Aorta (tissue), 5 donors: ENCODE results near the gene TMEM191C. TPM values are rescaled to one million over a fixed set of nuclear protein-coding genes. Genes with fewer than 3 reads are reported as not detected.
"Not testable (repeated sequence)": the region's sequence is repeated elsewhere in the genome, so short reads cannot be mapped to it uniquely, and the experiment has no call there.

ENCODE experiments used
- ATAC-seq: fragments of 200-7000 bp; cut with Tn5 transposase; one replicate; pipeline ENCODE4 v1.9.1; 2022; ENCODE audit warnings: moderate library complexity; ENCODE audit not compliant: low FRiP score
- DNase-seq, 2 donors: peaks; one replicate each; pipeline ENCODE4 v3.0.0-alpha.2; 2020
- H3K27ac ChIP-seq, 2 donors: one replicate each; pipeline ENCODE4 v1.5.1; 2013; ENCODE audit warnings: low read length in 2 of 2, mild to moderate bottlenecking in 2 of 2, moderate library complexity in 2 of 2, control low read depth in 1 of 2, inconsistent platforms in 1 of 2, low read depth in 1 of 2
- H3K27me3 ChIP-seq, 2 donors: one replicate each; pipeline ENCODE4 v1.6.1; 2013; ENCODE audit warnings: control low read depth in 1 of 2, low read length in 1 of 2, mild to moderate bottlenecking in 1 of 2, moderate library complexity in 1 of 2; ENCODE audit not compliant: insufficient read depth in 2 of 2, control insufficient read depth in 1 of 2
- H3K36me3 ChIP-seq, 2 donors: one replicate each; pipeline ENCODE4 v1.6.1; 2013; ENCODE audit warnings: control low read depth in 1 of 2, low read length in 1 of 2, mild to moderate bottlenecking in 1 of 2; ENCODE audit not compliant: insufficient read depth in 2 of 2, control insufficient read depth in 1 of 2
- H3K4me1 ChIP-seq, 2 donors: one replicate each; pipeline ENCODE4 v1.6.1; 2013; ENCODE audit warnings: low read length in 2 of 2, control low read depth in 1 of 2, mild to moderate bottlenecking in 1 of 2, moderate library complexity in 1 of 2; ENCODE audit not compliant: insufficient read depth in 2 of 2, control insufficient read depth in 1 of 2
- H3K4me3 ChIP-seq, 2 donors: one replicate each; pipeline ENCODE4 v1.5.1; 2013; ENCODE audit warnings: low read length in 2 of 2, control low read depth in 1 of 2, mild to moderate bottlenecking in 1 of 2
- H3K9me3 ChIP-seq: one replicate; pipeline ENCODE4 v1.6.1; 2013; ENCODE audit warnings: mild to moderate bottlenecking, low read length; ENCODE audit not compliant: control insufficient read depth
- WGBS, 2 donors: extraction: QIAGEN DNeasy Blood & Tissue Kit; methylation state at CpG; one replicate each; pipeline ENCODE4 v1.1.7; 2013; 5-methylcytosine and 5-hydroxymethylcytosine counted together
- intact Hi-C, 2 donors: fragments of 100-400 bp; cut with DNase I; formaldehyde crosslinking; loops; one replicate each; pipeline versions ENCODE4 v1.14.2 to v1.15.0; 2022
- polyA plus RNA-seq, 2 donors: library from polyadenylated mRNA; stranded (reverse); fragments of 200-250 nt; gene quantifications; one replicate each; pipeline ENCODE4 v1.2.3, GENCODE V29; 2013
- total RNA-seq, 2 donors: library from RNA; stranded (reverse); fragmentation: NEBNext Ultra II Directional; extraction: Animal tissue kit (Norgen Biotek cat#: 25700); gene quantifications; one replicate each; pipeline ENCODE4 v1.2.1, GENCODE V29; 2021
- donor health status: healthy with polysubstance abuse.
- donor health status: Bipolar disorder and iron deficiency.
- donor health status: DM: no; HTN: no; CAD: no.
- donor health status: DM: no; HTN: no; CAD: no.
- donor health status: DM: yes; HTN: yes; CAD: no.

The TMEM191C gene
- total and polyA plus RNA-seq, 4 donors: 0.50 to 2.9 (median 0.98) TPM

GRCh38 chr22:21438013-21438412 lies 29.2 kb upstream of the TMEM191C start:
- DNase-seq: peak in 1 of 2 donors; percentile 22
- not testable (repeated sequence) for H3K9me3 ChIP-seq
- WGBS, 2 donors: 88 to 94% methylated on average over 4 of the region's 6 CpGs

GRCh38 chr22:21440018-21440636 lies 27.1 kb upstream of the TMEM191C start:
- not testable (repeated sequence) for ATAC-seq

More at GRCh38 chr22:21438013-21438412, 29.2 kb upstream of the TMEM191C start:
- H3K27ac ChIP-seq, H3K27me3 ChIP-seq, H3K36me3 ChIP-seq, ATAC-seq, H3K4me3 ChIP-seq, H3K4me1 ChIP-seq, intact Hi-C loops: not testable (repeated sequence)

GRCh38 chr22:21440676-21441075 lies 26.5 kb upstream of the TMEM191C start:
- intact Hi-C loops, ATAC-seq, H3K27me3 ChIP-seq, H3K27ac ChIP-seq, H3K4me1 ChIP-seq, H3K4me3 ChIP-seq, DNase-seq, H3K9me3 ChIP-seq, H3K36me3 ChIP-seq: not testable (repeated sequence)
- WGBS, 2 donors: no CpG with 5 or more reads among the region's 16 CpGs

More at GRCh38 chr22:21440018-21440636, 27.1 kb upstream of the TMEM191C start:
- WGBS, 2 donors: no CpG with 5 or more reads among the region's 10 CpGs
- DNase-seq, H3K27ac ChIP-seq, H3K4me1 ChIP-seq, H3K36me3 ChIP-seq, H3K27me3 ChIP-seq, H3K4me3 ChIP-seq, intact Hi-C loops, H3K9me3 ChIP-seq: not testable (repeated sequence)

GRCh38 chr22:21441170-21441569 lies 26.0 kb upstream of the TMEM191C start:
- H3K27me3 ChIP-seq, H3K36me3 ChIP-seq, H3K27ac ChIP-seq, intact Hi-C loops, H3K9me3 ChIP-seq, H3K4me1 ChIP-seq, H3K4me3 ChIP-seq: not testable (repeated sequence)
- ATAC-seq (peak; percentile 6), DNase-seq (peak in 1 of 2 donors; percentile 13)
- WGBS, 2 donors: 95 to 96% methylated on average over 2 to 4 of the region's 6 CpGs

- H3K4me1 ChIP-seq, ATAC-seq, H3K36me3 ChIP-seq, H3K4me3 ChIP-seq, H3K9me3 ChIP-seq, H3K27me3 ChIP-seq, intact Hi-C loops, DNase-seq, H3K27ac ChIP-seq: not testable (repeated sequence)
- no CpG with 5 or more reads among the region's 9 CpGs for WGBS, 2 donors
Observed at GRCh38 chr22:21442123-21442522, 25.1 kb upstream of the TMEM191C start.

GRCh38 chr22:21442646-21443045 lies 24.5 kb upstream of the TMEM191C start:
- ATAC-seq, H3K4me1 ChIP-seq, intact Hi-C loops, H3K27ac ChIP-seq, H3K27me3 ChIP-seq, H3K36me3 ChIP-seq, H3K9me3 ChIP-seq, H3K4me3 ChIP-seq: not testable (repeated sequence)
- 96 to 100% methylated on average over 1 to 7 of the region's 15 CpGs for WGBS, 2 donors
- peak in 1 of 2 donors; percentile 71 for DNase-seq

GRCh38 chr22:21443057-21443734 lies 24.0 kb upstream of the TMEM191C start:
- DNase-seq: peak in 1 of 2 donors; percentile 72
- no peaks in the 10 kb centered on the region for H3K9me3 ChIP-seq
- WGBS, 2 donors: 91 to 93% methylated on average over 13 of the region's 13 CpGs
- H3K27ac ChIP-seq: no peak overlapping the region
- H3K27me3 ChIP-seq: no peaks in the 10 kb centered on the region
- ATAC-seq: no peak
- intact Hi-C loops: no loop called here
- H3K4me3 ChIP-seq: no peak overlapping the region
- peaks cover 0 to 2% of the 10 kb centered on the region in 2 donors for H3K36me3 ChIP-seq
- no peaks in the 10 kb centered on the region for H3K4me1 ChIP-seq

GRCh38 chr22:21443735-21444421 lies 23.3 kb upstream of the TMEM191C start:
- H3K27me3 ChIP-seq: no peaks in the 10 kb centered on the region
- 94 to 95% methylated on average over 15 to 16 of the region's 16 CpGs for WGBS, 2 donors
- no peaks in the 10 kb centered on the region for H3K4me1 ChIP-seq
- H3K27ac ChIP-seq: no peak overlapping the region
- DNase-seq: peak in 1 of 2 donors; percentile 71
- H3K4me3 ChIP-seq: no peak overlapping the region
- no peak for ATAC-seq
- H3K9me3 ChIP-seq: no peaks in the 10 kb centered on the region
- H3K36me3 ChIP-seq: peaks cover 0 to 2% of the 10 kb centered on the region in 2 donors
- intact Hi-C loops: no loop called here
